Hepatocyte (in vitro differentiated cells): ENCODE measurements around the gene LMF1. TPM values are rescaled to one million over a fixed set of nuclear protein-coding genes. Genes with fewer than 3 reads are reported as not detected.

Experiments used
- DNase-seq: peaks from one replicate; pipeline ENCODE4 v3.0.0-alpha.2; 2016; ENCODE audit warnings: low spot score
- H2AFZ ChIP-seq: fragments of 200-600 bp; sonication (generic); 2 replicates; pipeline ENCODE4 v1.6.0; 2016; ENCODE audit warnings: antibody characterized with exemption, mild to moderate bottlenecking
- H3K27ac ChIP-seq: fragments of 200-600 bp; sonication (generic); 2 replicates; pipeline ENCODE4 v1.5.1; 2016; ENCODE audit warnings: mild to moderate bottlenecking
- H3K27me3 ChIP-seq: fragments of 200-600 bp; sonication (generic); 2 replicates; pipeline ENCODE4 v1.6.1; 2016
- H3K36me3 ChIP-seq: fragments of 200-600 bp; sonication (generic); replicated peaks from 2 replicates; pipeline ENCODE4 v1.5.1; 2016; ENCODE audit warnings: low read depth; ENCODE audit not compliant: insufficient read depth
- H3K4me1 ChIP-seq: fragments of 200-600 bp; sonication (generic); 2 replicates; pipeline ENCODE4 v1.5.1; 2016; ENCODE audit warnings: mild to moderate bottlenecking, moderate library complexity; ENCODE audit not compliant: insufficient read depth
- H3K4me2 ChIP-seq: fragments of 200-600 bp; sonication (generic); 2 replicates; pipeline ENCODE4 v1.6.0; 2016
- H3K4me3 ChIP-seq: fragments of 200-600 bp; sonication (generic); 2 replicates; pipeline ENCODE4 v1.5.1; 2016; ENCODE audit warnings: mild to moderate bottlenecking
- H3K79me2 ChIP-seq: fragments of 200-600 bp; sonication (generic); 2 replicates; pipeline ENCODE4 v1.6.0; 2017; ENCODE audit warnings: mild to moderate bottlenecking
- H3K9me2 ChIP-seq: fragments of 200-600 bp; sonication (generic); replicated peaks from 2 replicates; pipeline ENCODE4 v1.6.0; 2017; ENCODE audit warnings: mild to moderate bottlenecking; ENCODE audit not compliant: insufficient read depth
- H3K9me3 ChIP-seq: fragments of 200-600 bp; sonication (generic); 2 replicates; pipeline ENCODE4 v1.5.1; 2016; ENCODE audit warnings: low read depth, mild to moderate bottlenecking
- H4K20me1 ChIP-seq: fragments of 200-600 bp; sonication (generic); 2 replicates; pipeline ENCODE4 v1.6.0; 2016; ENCODE audit warnings: mild to moderate bottlenecking; ENCODE audit not compliant: insufficient read depth, poor library complexity, severe bottlenecking
- EZH2 ChIP-seq: fragments of 200-600 bp; sonication (generic); IDR thresholded peaks from 2 replicates; pipeline ENCODE4 v1.6.1; 2016; ENCODE audit warnings: antibody characterized with exemption, mild to moderate bottlenecking, borderline replicate concordance
- EZH2phosphoT487 ChIP-seq: fragments of 200-600 bp; sonication (generic); IDR thresholded peaks from one replicate; pipeline ENCODE4 v1.6.1; 2018; ENCODE audit warnings: antibody characterized with exemption, mild to moderate bottlenecking, low read depth, moderate library complexity; ENCODE audit not compliant: unreplicated experiment, severe bottlenecking
- WGBS: methylation state at CpG from one replicate; pipeline ENCODE4 v1.1.6; 2016; ENCODE audit warnings: low lambda C conversion rate; ENCODE audit errors: missing lambda C conversion rate; 5-methylcytosine and 5-hydroxymethylcytosine counted together
- polyA plus RNA-seq: library from polyadenylated mRNA; unstranded; fragments of >200 nt; fragmentation: Nextera tagmentation; extraction: Ambion mirVana; gene quantifications from 2 replicates; pipeline ENCODE4 v1.2.1, GENCODE V29; 2016
- total RNA-seq: library from RNA; depleted of rRNA; stranded (reverse); fragments of >200 nt; gene quantifications from 2 replicates; pipeline ENCODE4 v1.2.3, GENCODE V29; 2014
- TF ChIP-seq, protein P1 (sequence below): fragments of 200-600 bp; sonication (generic); IDR thresholded peaks from 2 replicates; pipeline ENCODE4 v1.5.1; 2016; ENCODE audit warnings: antibody characterized with exemption, mild to moderate bottlenecking; ENCODE audit not compliant: poor library complexity

Gene LMF1
- total and polyA plus RNA-seq, 2 experiments from 2014 or later: 27.2 to 34.3 TPM

DNA sequence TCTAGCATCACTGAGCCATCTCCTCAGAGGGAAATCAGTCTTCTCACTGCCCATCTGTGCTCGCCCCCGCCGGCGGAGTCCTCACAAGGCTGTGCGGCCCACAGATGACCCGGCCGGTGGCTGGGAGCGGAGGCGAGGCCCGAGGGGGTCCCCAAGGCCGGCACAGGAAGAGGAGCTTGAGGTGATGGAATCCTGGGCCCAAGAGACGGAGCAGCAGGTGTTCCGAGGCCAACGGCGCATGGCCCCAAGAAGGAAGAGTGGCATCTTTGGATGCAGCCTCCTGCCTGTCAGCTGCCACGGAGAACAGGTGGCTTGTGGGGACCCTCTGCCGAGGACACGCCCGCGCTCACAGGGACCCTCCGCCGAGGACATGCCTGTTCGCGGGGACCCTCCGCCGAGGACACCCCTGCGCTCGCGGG, 97.5 kb downstream of the LMF1 start:
- Histone ChIP-seq H3K27ac (no peak overlapping the region), H3K9me2 (no peaks in the 10 kb centered on the region), H4K20me1 (no peaks in the 10 kb centered on the region), H3K9me3 (no peaks in the 10 kb centered on the region), H3K4me3 (no peak overlapping the region), H3K27me3 (no peaks in the 10 kb centered on the region), H3K36me3 (no peaks in the 10 kb centered on the region), H2AFZ (no peak overlapping the region), H3K79me2 (no peaks in the 10 kb centered on the region), H3K4me2 (no peak overlapping the region), H3K4me1 (no peaks in the 10 kb centered on the region)
- 94% methylated on average over 27 of the region's 29 CpGs for WGBS
- no peak for TF ChIP-seq EZH2phosphoT487
- TF ChIP-seq, protein P1, sequence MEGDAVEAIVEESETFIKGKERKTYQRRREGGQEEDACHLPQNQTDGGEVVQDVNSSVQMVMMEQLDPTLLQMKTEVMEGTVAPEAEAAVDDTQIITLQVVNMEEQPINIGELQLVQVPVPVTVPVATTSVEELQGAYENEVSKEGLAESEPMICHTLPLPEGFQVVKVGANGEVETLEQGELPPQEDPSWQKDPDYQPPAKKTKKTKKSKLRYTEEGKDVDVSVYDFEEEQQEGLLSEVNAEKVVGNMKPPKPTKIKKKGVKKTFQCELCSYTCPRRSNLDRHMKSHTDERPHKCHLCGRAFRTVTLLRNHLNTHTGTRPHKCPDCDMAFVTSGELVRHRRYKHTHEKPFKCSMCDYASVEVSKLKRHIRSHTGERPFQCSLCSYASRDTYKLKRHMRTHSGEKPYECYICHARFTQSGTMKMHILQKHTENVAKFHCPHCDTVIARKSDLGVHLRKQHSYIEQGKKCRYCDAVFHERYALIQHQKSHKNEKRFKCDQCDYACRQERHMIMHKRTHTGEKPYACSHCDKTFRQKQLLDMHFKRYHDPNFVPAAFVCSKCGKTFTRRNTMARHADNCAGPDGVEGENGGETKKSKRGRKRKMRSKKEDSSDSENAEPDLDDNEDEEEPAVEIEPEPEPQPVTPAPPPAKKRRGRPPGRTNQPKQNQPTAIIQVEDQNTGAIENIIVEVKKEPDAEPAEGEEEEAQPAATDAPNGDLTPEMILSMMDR: no peak
- TF ChIP-seq EZH2: no peak
- DNase-seq: no peak

DNA sequence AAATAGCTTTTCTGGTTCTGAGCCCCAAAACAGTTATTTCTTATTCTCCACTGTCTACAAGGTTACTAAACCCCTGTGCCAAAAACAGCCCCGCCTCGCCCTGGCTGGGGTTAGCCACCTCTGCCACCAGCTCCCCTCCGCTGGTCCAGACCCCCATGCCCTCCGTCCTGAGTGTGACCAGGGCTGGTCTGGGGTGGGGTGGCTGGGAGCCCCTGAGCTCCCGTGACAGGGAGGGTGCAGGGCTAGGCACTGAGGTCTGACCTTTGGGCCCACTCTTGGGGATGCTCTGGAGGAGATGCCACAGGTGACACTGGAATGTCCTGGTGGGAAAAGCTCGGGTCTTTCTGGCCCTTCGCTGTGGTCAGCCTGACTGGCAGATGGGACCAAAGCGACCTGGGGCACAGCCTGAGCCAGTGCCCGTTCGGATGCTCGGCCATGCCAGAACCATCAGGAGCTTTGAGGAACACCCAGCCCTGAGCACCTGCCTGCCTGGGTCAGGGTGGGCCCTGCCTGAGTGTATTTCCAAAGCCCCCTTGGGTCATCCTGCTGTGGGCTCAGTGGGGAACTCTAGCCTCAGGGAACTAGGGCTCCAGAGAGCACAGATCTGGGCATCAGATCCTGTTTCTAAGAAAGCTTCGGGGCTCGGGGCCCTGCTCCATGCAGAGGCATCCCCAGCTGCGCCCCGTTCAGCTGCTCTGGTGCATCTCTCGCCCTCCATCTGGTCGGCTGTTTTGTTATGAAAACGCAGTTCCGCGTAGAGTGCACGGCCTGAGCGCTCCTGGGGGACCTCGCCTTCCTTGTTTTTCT, 98.1 kb downstream of the LMF1 start:
- TF ChIP-seq EZH2phosphoT487 (no peak), EZH2 (no peak)
- TF ChIP-seq, protein P1: no peak
- Histone ChIP-seq H3K79me2 (no peaks in the 10 kb centered on the region), H3K27me3 (no peaks in the 10 kb centered on the region), H3K4me3 (no peak overlapping the region), H3K4me2 (no peak overlapping the region), H3K9me2 (no peaks in the 10 kb centered on the region), H3K27ac (no peak overlapping the region), H4K20me1 (no peaks in the 10 kb centered on the region), H3K9me3 (no peaks in the 10 kb centered on the region), H3K36me3 (no peaks in the 10 kb centered on the region), H2AFZ (no peak overlapping the region), H3K4me1 (no peaks in the 10 kb centered on the region)
- no peak for DNase-seq
- 96% methylated on average over 22 of the region's 23 CpGs for WGBS

DNA sequence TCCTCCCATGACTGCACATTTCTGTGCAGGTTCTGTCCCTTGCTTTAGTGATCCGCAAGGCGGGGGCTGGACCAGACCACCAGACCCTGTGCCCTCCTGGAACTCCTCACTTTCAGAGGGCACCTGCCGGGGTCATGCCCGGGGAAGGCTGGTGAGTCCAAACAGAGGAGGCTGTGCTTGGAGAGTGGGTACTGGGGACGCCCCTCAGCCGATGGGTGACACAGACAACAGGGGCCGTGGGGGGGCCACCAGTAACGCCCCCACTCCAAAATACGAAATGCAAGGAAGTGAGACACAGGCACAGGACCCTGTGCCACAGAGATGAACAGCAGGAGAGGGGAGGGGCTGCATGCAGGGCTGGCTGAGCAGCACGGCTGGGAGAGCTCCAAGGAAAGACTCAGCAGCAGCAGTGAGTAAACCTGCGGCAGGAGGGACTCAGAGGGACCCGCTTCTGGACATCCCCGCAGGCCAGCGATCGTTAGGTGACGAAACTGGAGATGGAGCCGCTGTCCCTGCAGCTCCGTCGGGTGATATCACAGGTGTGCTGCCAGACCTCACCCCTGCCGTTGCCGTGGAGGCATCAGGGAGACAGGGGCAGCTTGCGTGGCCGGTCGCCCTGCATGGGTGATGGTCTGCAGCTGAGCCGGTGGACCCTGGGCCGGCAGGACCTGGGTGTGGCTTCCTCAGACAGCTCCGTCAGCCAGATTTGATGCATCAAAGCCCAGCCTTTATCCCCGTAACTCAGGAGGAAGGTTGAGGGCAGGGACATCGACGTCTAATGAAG, 99.0 kb downstream of the LMF1 start:
- TF ChIP-seq EZH2 (no peak), EZH2phosphoT487 (no peak)
- TF ChIP-seq, protein P1: no peak
- Histone ChIP-seq H2AFZ (no peak overlapping the region), H4K20me1 (no peaks in the 10 kb centered on the region), H3K4me3 (no peak overlapping the region), H3K79me2 (no peaks in the 10 kb centered on the region), H3K9me3 (no peaks in the 10 kb centered on the region), H3K9me2 (no peaks in the 10 kb centered on the region), H3K27me3 (no peaks in the 10 kb centered on the region), H3K36me3 (no peaks in the 10 kb centered on the region), H3K27ac (no peak overlapping the region), H3K4me2 (no peak overlapping the region), H3K4me1 (no peaks in the 10 kb centered on the region)
- no peak for DNase-seq
- WGBS: 91% methylated on average over 30 of the region's 30 CpGs
